Measurements from ENCODE around the gene MAP10.

DNA sequence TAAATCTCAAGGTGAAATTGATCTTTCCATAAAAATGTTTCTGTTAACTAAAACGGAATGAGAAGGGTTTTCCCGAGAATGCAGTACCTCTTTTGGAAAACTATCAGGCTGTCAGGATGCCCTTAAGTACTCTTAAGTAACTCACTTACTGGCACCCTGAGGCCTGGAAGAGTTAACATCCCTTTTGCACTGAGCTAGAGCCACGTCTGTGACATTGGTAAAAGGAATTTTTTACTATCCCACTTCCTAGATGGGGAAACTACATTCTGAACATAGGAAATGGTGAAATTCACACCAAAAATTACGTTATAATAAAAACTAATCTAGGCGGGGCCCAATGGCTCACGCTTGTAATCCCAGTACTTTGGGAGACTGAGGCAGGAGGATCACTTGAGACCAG lies 39.7 kb upstream of the MAP10 start:
- TF ChIP-seq FOXM1 (IDR thresholded peaks at IDR 0.05; ENCODE audit: borderline replicate concordance) (no peak), BHLHE40 (IDR thresholded peaks at IDR 0.05; ENCODE audit: borderline replicate concordance) (no peak), SP1 (IDR thresholded peaks at IDR 0.05) (no peak), ARNT (IDR thresholded peaks at IDR 0.05) (no peak), TARDBP (IDR thresholded peaks at IDR 0.05) (no peak), HDGF (IDR thresholded peaks at IDR 0.05; ENCODE audit: borderline replicate concordance) (no peak), ZNF384 (IDR thresholded peaks at IDR 0.05) (no peak), SUZ12 (IDR thresholded peaks at IDR 0.05) (no peak), ELF4 (IDR thresholded peaks at IDR 0.05) (no peak), NFRKB (IDR thresholded peaks at IDR 0.05) (no peak), FOXK2 (IDR thresholded peaks at IDR 0.05) (no peak), CTBP1 (IDR thresholded peaks at IDR 0.05; ENCODE audit: borderline replicate concordance) (no peak), L3MBTL2 (conservative IDR thresholded peaks at IDR 0.05) (no peak)
